NCI-H82 treated with DMSO at 0.1 percent for 48 hours (cell line): ENCODE results near the gene ATP13A1.
"Not testable (repeated sequence)": the region's sequence is repeated elsewhere in the genome, so short reads cannot be mapped to it uniquely, and the experiment has no call there.

Source experiments
- DNase-seq: peaks from one replicate; lab custom pipeline; 2025; ENCODE audit not compliant: unreplicated experiment; lab: John Stamatoyannopoulos, UW

Gene ATP13A1

DNA sequence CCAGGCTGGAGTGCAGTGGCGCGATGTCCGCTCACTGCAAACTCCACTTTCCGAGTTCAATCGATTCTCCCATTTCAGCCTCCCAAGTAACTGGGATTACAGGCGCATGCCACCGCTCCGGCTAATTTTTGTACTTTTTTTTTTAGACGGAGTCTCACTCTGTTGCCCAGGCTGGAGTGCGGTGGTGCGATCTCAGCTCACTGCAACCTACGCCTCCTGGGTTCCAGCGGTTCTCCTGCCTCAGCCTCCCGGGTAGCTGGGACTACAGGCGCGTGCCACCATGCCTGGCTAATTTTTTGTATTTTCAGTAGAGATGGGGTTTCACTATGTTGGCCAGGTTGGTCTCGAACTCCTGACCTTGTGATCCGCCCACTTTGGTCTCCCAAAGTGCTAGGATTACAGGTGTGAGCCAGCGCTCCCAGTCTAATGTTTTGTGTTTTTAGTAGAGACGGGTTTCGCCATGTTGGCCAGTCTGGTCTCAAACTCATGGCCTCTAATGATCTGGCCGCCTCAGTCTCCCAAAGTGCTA, 2.0 kb upstream of the ATP13A1 start:
- not testable (repeated sequence) for DNase-seq

DNA sequence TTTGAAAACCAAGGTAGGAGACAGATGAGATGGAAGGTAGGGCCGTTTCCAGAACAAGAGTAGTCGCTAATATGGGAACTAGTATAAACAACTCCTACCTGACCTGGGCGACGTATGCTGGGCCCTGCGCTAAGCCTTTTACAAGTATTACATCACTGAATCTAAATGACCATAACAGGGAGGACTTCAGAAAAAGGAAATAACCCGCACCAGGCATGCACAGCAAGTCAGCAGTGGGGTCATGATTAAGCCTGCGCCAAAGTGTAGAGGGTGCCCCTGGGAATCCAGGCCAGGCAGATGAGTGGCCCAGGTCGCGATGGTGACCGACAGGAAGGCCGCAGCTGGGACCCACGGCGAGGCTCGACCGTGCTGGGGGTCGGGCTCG, 613 bp downstream of the ATP13A1 start:
- DNase-seq, result no peak

DNA sequence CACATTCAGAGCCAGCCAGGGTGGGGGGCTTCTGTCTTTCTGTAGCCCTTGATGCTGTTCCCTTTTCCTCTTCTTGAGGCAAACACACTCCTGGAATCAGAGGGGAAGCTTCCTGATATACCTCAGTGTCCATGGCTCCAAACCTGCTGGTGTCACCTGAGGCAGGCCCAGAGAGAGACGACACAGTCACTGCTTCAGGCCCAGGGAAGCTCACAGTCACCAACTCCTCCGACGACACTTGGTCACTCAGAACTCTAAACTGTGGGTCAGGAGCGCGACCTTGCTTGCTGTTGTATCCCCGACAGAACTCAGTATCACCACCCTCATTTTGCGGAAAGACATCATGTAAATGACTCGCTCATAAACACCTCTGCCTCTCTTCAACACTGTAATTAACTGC, 1.1 kb downstream of the ATP13A1 start:
- DNase-seq, result no peak

DNA sequence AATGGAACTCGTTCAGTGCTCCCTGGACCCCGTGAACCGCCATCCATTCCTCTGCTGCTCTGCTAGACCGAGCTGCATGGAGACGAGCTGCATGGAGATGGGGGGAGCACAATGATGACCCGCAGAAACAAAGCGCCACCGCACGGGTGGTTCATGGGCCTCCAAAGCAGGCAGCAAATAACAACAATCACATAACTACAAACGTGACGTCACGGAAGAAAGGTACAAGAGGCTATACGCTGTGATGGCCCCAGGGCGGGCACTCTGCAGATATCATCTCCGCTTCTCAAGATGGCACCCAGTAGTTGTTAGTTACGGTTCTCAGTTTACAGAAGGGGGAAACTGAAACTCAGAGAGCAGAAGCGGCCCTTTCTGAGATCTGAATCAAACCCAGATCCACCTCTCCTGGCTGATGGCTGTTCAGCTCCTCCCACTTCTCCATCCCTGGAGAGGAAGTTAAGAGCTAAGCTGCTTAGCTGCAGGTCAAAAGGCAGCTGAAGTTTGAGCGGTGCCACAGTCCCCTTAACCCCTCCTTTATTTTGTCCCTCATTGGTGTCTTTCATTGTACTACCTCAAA, 1.7 kb downstream of the ATP13A1 start:
- DNase-seq, result peak; percentile 71

DNA sequence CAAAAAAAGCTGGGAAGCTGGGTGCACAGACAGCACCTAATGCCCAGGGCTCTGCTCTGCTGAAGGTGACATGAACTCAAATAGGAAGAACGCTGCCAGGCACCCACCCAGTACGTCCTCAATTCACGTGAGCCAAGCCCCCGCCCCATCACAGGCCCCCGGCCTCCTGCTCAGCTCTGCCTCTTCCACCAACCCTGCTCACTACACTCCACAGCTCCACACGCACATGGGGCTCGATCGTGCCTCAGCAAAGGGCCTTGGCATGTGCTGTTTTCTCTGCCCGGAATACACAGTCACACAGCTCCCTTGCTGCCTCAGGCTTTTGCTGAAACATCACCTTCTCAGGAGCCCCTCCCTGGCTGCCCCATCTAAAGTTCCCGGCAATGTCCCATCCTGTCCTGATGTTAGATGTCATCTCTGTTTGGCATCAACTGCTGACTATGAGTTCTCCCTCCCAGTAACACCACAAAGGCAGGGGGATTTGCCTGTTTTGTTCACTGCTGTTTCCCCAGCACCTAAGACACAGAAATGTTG, 2.3 kb downstream of the ATP13A1 start:
- no peak for DNase-seq

DNA sequence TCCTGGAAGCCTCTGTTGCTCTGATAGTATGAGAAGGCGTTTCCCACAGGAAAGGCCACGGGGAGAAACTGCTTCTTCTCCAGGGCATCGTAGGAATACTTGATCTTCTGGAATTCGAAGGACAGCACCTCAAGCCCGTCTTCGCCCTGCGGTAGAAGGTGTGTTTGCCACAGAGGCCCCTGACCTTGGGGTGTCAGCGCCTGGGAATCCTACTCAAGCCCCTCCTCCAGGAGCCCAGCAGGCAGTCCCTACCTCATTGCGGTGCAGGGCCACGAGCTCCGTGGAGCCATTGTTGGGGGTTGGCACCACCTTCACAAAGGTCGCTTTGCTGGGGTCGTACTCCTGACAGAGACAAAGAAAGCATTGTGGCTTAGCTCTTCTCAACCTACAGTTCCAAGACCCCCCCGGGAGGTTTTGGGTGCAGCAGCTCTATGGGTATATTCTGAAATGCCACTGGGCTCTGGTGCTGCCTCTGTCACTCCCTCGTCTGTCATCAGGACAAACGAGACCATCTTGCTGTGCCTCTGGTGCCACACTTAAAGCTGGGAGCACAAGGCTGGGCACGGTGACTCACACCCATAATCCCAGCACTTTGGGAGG, 3.7 kb downstream of the ATP13A1 start:
- no peak for DNase-seq

DNA sequence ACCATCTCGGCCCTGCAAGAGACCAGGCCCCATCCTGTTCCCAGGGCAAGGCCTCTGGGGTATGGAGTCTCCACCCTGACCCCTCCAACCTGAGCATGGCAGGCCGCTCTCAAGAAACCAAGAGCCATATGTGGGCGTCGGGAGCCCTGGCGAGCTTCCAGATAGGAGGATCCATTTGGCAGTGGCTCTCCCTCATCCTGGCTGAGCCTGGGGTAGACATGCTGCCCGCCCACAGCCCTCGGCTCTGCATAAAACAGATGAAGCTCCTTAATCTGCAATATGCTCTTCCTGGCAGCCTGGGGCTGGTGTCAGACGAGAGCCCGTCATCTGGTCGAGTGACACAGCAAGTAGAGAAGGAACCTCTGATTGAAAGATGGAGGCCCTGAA, 6.1 kb downstream of the ATP13A1 start:
- peak; percentile 86 for DNase-seq

DNA sequence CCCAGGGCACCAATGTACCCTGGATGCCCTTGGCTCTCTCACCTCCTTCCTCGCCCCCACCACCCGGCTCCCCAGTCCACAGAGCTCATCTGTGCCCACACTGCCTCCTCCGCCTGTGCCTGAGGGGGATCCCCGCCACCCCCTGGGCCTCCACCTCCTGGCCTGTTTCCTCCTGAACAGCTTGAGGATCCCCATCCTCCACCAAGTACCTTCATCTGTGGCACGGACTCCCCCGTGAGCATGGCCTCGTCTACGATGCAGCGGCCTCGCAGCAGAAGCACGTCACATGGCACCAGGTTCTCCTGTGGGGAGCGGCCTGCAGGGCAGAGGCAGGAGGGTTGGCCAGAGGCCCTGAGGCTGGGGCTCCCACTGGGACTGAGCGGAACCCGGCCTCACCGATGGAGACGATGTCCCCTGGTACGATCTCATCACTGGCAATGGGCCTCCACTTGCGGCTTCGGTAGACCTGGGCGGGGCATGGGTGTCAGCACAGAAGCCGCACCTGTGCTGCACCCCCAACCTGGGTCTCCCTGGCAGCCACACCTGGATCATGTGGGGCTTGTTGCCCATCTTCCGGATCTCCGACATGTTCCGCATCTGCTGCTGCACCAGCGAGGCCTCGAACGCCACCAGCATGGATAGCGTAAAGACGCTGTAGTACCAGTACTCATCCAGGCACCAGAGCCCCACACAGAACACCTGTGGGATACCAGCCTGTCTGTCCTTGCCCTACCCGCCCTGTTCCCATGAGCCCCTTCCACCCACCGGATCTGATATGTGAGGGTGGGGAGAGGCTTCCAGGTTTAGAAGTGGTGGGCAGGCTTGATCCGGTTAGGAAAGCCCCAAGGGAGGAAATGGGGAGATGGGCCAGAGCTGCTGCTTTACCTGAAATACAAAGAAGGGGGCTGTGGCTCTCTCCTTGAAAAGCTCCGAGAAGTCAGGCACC, 6.8 kb downstream of the ATP13A1 start:
- DNase-seq, result no peak

DNA sequence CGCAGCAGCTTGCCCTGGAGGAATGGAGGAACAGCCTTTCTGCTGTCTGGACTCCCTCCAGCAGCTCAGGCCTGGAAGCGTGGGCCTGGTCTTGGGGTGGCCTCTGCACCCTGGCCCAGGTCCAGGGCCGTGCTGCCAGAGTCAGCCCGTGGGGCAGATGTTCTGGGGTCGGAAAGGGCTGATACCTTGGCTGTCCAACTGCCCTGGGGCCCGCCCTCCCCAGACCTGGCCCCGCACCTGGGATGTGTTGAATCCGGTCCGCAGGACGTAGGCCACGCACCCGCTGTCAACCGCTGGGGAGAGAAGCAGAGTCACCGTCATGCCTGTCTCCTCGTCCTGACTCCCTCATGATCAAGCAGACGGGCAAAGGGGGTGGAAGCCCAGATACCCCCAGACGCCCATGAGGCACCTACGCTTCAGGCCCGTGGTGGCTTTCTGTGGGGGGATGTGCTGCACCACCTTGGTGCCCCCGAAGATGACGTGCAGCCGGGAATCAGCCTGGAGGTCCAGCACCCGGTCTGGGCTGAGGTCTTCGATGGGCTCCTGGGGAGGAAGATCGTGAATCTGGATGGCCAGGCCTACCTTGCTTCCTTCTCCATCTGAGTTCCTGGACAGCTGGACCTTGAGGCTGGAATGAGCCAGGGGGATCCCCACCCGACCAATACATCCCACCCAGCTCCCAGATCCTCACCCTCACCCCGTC, 7.7 kb downstream of the ATP13A1 start:
- DNase-seq, result no peak

DNA sequence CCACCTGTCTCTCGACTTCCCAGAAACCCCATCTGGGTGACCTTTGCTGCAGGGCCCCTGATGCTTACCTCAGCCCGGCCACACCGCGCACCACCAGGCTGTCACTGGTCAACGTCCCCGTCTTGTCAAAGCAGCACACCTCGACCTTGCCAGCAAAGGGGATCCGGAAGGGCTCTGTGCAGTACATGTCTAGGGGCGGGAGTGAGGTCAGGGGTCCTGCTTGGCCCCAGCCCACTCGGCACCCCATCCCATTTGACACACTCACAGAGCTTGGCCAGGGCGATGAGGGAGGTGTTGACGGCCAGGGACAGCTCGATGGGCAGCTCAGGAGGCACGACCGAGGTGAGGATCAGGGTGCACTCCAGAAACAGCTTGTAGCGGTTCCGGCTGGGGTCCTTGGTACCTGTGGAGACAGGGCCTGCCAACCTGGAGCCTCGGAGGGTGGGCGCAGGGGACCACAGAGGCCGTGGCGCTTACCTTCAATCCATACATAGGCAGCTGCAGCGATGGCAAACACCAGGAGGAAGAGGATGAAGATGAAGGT, 8.4 kb downstream of the ATP13A1 start:
- DNase-seq, result no peak

DNA sequence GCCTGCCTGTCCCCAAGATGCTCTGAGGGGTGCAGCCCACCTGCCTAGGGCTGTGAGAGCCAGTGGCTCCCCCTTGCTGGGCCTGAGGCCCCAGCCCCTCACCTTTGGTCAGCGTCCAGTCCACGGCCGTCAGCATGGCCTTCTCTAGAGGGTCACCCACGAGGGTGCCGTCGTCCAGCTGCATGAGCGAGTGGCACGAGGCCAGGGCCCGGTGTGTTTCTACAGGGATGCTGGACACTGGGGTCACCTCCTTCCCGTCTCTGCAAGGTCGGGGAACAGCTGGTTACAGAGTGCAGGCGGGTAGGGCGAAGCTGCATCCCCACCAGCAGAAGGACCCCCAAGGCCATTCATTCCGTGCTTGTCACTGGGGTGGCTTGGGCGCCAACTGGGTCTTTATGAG, 9.0 kb downstream of the ATP13A1 start:
- no peak for DNase-seq

DNA sequence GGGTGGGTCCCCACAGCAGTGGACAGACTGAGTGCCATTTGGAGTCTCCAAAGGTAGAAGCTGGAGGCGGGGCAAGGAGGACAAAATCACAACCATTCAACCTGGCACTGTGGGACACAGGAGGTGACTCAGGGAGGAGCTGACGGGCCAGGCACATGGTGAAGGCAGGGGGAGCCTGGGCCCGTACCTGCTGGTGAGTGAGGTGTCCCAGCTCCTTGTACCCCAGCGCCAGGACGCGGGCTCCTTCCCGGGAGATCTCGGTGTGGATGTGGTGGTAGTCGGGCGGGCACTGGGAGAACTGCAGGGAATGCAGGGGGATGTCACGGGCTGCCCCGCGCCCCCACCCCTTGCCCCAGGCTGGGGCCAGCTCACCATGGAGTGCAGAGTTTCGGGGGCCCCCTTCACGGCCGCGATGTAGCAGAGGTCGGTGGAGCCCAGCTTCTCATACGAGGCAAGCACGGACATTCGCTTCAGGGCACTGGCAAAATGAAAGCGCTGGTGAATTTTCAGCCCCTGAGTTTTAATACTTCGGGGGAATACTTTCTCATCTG, 9.8 kb downstream of the ATP13A1 start:
- DNase-seq, result no peak

DNA sequence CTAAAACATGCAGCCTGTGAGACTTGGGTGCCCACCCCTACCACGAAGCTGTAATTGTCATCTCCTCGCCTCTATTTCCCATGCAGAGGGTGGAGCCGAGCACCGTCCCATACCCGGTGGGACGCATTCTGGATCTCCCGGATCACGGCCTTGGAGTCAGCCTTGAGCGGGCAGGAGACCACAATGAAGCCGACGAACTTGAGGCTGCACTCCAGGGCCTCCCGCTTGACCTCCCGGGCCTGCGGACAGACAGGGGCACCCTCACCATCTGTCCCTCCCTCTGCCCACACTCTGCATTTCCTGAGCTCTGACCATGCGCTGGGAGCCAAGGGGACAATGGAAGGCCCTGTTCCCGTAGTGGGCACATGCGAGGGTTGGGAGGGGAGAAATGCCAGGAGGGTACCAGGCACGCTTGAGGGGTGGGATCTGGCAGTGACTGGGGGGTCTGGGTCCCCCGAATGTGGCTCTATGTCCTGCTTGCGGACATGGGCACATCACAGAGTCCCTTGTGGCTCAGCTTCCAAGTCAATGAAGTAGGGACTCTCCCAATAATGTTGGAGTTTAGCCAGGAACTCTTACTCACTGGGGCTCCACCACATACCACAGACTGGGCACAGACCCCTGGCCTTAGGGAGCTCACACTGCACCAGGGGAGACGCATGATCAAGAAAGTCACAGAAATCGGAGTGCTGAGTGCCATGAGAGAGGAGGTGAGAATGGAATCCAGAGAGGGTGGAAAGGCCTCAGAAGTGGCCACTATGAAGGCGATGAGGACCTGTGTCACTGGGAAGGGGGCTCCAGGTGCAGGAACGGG, 10.8 kb downstream of the ATP13A1 start:
- DNase-seq, result no peak

DNA sequence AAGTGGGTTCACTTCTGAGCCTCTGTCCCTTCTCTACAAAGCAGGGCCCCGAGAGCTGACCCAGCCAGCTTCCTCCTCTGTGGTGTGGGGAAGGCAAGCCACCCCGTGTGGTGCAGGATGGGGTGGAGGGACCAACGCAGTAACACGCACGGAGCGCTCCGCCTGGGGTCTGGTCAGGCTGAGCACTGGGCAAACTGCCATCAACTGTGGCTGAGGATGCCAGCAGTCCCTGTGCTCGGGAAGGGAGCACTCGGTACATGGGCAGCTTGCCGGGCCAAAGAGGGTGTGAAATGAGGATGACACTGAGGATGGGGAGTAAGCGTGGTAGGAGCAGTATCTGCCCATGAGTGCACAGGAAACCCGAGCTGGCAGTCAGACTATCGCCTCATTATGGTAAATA, 12.4 kb downstream of the ATP13A1 start:
- no peak for DNase-seq

DNA sequence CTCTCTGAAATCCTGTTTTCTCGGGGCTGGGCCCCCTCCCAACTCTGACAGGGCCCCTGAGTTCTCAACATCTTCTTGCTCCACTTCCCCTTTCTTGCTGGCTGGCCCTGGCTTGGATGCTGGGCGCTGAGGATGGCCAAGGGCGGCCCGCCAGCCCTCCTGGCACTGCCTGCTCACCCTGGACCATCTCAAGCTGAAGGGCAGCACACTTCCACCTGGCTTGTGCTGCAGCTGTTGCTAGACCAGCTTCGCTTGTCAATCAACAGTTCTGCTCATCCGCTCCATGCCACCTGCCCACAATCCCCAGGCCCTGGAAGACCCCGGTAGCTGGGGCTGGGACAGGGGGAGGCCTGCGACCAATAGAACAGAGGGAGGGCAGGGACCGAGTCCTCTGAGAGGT, 13.1 kb downstream of the ATP13A1 start:
- DNase-seq, result no peak

DNA sequence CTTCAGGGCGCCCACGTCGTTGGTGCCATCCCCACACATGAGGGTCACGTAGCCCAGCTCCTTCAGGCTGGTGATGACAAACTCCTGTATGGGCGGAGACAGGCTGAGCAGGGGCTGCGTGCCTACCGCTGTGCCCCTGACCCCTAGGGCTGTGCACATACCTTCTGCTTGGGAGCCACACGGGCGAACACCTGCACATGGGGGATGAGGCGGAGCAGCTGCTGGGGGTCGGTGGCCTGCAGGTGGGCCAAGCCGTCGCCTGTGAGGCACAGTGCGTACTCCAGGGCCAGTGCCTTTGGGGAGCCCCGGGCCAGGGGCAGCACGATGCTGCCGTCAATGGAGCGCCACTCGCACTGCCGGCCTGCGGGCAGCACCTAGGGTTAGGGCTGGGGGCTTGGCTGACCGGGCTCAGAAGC, 13.9 kb downstream of the ATP13A1 start:
- DNase-seq, result no peak

DNA sequence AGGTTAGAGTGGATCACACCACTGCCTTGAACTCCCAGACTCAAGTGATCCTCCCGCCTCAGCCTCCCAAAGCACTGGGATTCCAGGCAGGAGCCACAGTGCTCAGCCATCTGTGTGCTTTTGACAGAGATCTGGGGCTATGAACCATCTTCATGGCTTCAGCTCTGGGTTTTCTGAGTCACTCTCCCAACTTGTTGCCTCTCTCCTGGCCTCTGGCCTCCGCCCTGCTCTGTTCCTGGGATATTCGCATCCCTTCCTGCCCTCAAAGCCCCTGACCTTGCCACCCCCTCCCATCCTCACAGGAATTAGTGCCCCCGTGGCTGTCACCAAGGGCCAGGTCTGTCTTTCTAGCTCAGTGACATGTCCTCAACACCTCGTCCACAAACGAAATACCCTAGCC, 14.3 kb downstream of the ATP13A1 start:
- no peak for DNase-seq

DNA sequence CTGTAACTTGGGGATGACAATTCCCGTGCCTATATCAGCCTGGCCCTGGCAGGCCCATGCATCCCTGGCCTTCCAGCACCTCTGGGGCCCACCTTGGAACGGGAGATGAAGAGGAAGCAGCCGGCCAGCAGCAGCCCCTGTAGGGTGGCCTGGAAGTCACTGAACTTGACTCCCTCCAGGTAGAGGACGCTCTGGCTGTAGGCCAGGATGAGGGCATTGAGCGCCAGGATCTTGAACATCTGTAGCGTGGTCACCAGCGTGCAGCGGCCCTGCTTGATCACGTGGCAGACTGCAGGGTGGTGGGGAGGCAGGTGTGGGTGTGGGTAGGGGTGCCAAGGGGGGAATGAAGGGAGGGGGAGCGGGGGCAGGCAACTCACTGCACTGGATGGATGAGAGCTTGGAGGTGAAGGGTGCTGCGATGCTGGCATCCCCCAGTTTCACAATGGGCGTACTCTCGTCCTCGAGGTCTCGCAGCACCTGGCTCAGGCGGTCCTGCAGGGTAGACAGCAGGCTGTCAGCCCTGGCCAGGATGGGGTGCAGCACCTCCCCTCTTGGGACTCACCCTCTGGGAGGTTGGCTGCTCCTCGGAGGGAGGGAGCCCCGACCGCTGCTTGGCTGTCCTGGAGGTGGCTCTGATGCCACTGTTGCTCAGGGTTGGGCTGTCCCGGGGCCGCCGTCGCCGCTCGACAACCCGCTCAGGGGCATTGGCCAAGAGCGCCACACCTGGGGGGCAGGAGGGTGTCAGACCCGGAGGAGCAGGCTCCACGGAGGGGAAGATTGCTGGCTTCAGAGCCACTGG, 16.2 kb downstream of the ATP13A1 start:
- no peak for DNase-seq
